ES-I3 (cell line): ENCODE measurements around the gene CNPY1.

Experiments used
- H3K36me3 ChIP-seq: 2 replicates; pipeline ENCODE4 v1.6.1; 2013; ENCODE audit warnings: mild to moderate bottlenecking, low read length, control low read depth, moderate library complexity; ENCODE audit not compliant: insufficient read depth
- H3K4me1 ChIP-seq: 2 replicates; pipeline ENCODE4 v1.6.1; 2013; ENCODE audit warnings: mild to moderate bottlenecking, control low read depth, low read length; ENCODE audit not compliant: insufficient read depth
- H3K9ac ChIP-seq: 2 replicates; pipeline ENCODE4 v1.6.1; 2013; ENCODE audit warnings: low read depth, mild to moderate bottlenecking, low read length, moderate library complexity
- H3K9me3 ChIP-seq: 2 replicates; pipeline ENCODE4 v1.6.1; 2013; ENCODE audit warnings: mild to moderate bottlenecking, low read length, moderate library complexity; ENCODE audit not compliant: control insufficient read depth, insufficient read depth

CNPY1 gene

GRCh38 chr7:155557778-155558177, 11.4 kb upstream of the CNPY1 start:
- H3K9me3 ChIP-seq: 0 out of 2 replicates have a peak, but pooled peaks cover 6% of the 10 kb centered on the region
- H3K36me3 ChIP-seq: no peaks in the 10 kb centered on the region
- no peak overlapping the region for H3K9ac ChIP-seq
- no peaks in the 10 kb centered on the region for H3K4me1 ChIP-seq

- H3K9ac ChIP-seq: no peak overlapping the region
- no peaks in the 10 kb centered on the region for H3K4me1 ChIP-seq
- no peaks in the 10 kb centered on the region for H3K36me3 ChIP-seq
- H3K9me3 ChIP-seq: 0 out of 2 replicates have a peak, but pooled peaks cover 6% of the 10 kb centered on the region
Observed at GRCh38 chr7:155556763-155557162, 10.4 kb upstream of the CNPY1 start.

GRCh38 chr7:155555116-155555695, 8.8 kb upstream of the CNPY1 start:
- Histone ChIP-seq H3K9me3 (0 out of 2 replicates have a peak, but pooled peaks cover 6% of the 10 kb centered on the region), H3K36me3 (no peaks in the 10 kb centered on the region), H3K9ac (no peak overlapping the region), H3K4me1 (no peaks in the 10 kb centered on the region)

DNA sequence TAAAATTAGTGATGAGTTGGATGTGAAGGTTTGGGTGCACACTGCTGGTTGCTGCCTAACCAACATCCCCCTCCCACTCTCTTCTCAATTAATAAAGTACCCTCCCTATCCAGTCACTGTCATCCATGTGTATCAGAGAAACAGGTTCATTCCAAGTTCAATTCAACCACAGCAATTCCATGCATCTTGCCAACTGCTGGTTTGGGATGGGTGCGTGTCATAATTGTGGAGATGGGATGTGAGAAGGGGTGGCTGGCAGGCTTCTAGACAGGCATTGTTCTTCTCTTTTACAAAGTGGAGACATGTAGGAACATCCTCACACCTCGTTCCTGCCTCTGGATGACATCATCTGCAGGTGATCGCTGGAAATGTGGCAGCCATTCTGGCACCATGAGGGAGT, 7.5 kb upstream of the CNPY1 start:
- no peak overlapping the region for H3K9ac ChIP-seq
- H3K4me1 ChIP-seq: no peaks in the 10 kb centered on the region
- H3K9me3 ChIP-seq: 0 out of 2 replicates have a peak, but pooled peaks cover 6% of the 10 kb centered on the region
- H3K36me3 ChIP-seq: no peaks in the 10 kb centered on the region

- Histone ChIP-seq H3K36me3 (no peaks in the 10 kb centered on the region), H3K4me1 (no peaks in the 10 kb centered on the region), H3K9ac (no peak overlapping the region), H3K9me3 (0 out of 2 replicates have a peak, but pooled peaks cover 6% of the 10 kb centered on the region)
Observed at GRCh38 chr7:155551785-155552611, 5.6 kb upstream of the CNPY1 start.

- H3K4me1 ChIP-seq: no peaks in the 10 kb centered on the region
- H3K36me3 ChIP-seq: no peaks in the 10 kb centered on the region
- no peak overlapping the region for H3K9ac ChIP-seq
- 0 out of 2 replicates have a peak, but pooled peaks cover 6% of the 10 kb centered on the region for H3K9me3 ChIP-seq
Observed at GRCh38 chr7:155550916-155551315, 4.6 kb upstream of the CNPY1 start.

DNA sequence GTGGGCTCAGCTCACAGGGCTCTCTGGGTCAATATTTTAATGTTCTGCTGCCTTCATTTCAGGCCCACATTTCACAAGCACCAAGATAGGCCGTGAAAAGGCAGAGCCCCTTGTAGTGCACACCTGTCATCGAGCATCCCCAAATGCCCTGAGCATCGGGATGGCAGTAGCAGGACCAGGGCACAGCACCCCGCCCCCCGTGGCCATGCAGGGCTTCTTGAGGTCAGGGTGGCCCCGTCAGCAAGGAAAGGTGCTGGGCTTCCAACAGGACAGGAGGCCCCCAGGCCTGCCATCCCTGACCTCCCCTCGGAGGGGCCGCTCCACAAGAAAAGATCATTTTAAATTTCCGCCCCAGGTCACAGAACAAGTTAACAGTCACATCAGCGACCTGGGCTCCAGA, 2.9 kb upstream of the CNPY1 start:
- Histone ChIP-seq H3K4me1 (no peaks in the 10 kb centered on the region), H3K9ac (no peak overlapping the region), H3K9me3 (0 out of 2 replicates have a peak, but pooled peaks cover 4% of the 10 kb centered on the region), H3K36me3 (no peaks in the 10 kb centered on the region)

- Histone ChIP-seq H3K9me3 (no peaks in the 10 kb centered on the region), H3K36me3 (no peaks in the 10 kb centered on the region)
Observed at GRCh38 chr7:155547161-155547791, 917 bp upstream of the CNPY1 start.

DNA sequence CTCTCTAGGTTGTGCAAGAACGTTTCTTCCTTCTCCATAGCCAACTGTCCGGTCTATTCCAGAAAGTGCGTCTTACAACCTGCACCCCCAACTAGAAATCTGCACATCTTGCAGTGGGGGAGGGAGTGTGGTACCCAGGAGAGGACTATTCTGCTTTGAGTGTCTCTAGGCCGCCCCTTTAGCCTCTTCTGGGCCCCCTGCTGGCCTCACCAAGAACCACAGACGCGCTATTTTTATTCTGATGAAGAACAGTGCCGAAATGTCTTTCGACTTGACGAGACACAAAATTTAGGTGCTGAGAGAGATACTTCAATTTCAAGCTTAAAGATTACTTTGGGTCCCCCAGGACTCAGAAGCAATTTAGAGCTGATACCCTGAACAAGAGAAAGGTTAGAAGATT, 1.0 kb downstream of the CNPY1 start:
- H3K4me1 ChIP-seq: no peaks in the 10 kb centered on the region
- no peak overlapping the region for H3K9ac ChIP-seq

More at GRCh38 chr7:155547161-155547791, 917 bp upstream of the CNPY1 start:
- Histone ChIP-seq H3K9ac (no peak overlapping the region), H3K4me1 (no peaks in the 10 kb centered on the region)

DNA sequence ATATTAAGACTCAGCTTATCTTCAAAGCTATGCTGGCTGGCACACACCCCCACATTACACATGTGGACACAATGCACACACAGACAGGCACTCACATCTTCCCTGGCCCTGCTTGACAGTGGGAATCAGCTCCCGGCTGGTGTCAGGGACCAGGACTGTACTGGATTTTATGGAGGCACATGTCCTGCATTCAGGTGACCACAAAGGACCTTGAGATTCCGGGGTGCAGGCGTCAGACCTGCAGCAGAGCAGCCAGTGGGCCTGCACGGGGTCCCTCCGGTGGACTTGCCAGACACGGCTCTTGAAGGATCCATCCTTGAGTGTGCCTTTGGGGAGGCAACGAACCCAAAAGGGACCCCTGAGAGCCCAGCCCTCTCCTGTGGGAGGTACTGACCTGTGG, 1.9 kb downstream of the CNPY1 start:
- H3K9ac ChIP-seq: no peak overlapping the region
- H3K9me3 ChIP-seq: no peaks in the 10 kb centered on the region
- H3K4me1 ChIP-seq: no peaks in the 10 kb centered on the region
- H3K36me3 ChIP-seq: no peaks in the 10 kb centered on the region

More for the DNA sequence above, 1.0 kb downstream of the CNPY1 start:
- Histone ChIP-seq H3K9me3 (no peaks in the 10 kb centered on the region), H3K36me3 (no peaks in the 10 kb centered on the region)

DNA sequence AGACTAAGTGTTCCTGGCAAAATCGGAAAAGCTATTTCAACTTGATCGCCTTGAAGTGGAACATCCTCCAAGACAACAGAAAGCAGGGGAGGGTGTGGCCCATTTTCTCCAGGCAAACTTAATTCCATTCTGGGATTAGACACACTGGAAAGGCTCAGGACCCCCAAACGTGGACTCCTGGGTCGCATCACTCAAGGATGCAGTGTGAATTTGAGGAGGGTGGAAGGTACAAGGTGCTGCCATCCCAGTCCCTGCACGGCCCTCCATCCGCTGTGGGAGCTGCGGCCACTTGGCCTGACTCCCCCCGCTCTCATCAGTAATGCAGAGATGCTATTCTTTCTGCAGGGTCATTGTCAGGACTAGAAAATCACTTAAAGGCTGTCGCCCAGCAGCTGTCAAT, 2.4 kb downstream of the CNPY1 start:
- H3K9me3 ChIP-seq: no peaks in the 10 kb centered on the region
- no peak overlapping the region for H3K9ac ChIP-seq
- no peaks in the 10 kb centered on the region for H3K4me1 ChIP-seq
- H3K36me3 ChIP-seq: no peaks in the 10 kb centered on the region

DNA sequence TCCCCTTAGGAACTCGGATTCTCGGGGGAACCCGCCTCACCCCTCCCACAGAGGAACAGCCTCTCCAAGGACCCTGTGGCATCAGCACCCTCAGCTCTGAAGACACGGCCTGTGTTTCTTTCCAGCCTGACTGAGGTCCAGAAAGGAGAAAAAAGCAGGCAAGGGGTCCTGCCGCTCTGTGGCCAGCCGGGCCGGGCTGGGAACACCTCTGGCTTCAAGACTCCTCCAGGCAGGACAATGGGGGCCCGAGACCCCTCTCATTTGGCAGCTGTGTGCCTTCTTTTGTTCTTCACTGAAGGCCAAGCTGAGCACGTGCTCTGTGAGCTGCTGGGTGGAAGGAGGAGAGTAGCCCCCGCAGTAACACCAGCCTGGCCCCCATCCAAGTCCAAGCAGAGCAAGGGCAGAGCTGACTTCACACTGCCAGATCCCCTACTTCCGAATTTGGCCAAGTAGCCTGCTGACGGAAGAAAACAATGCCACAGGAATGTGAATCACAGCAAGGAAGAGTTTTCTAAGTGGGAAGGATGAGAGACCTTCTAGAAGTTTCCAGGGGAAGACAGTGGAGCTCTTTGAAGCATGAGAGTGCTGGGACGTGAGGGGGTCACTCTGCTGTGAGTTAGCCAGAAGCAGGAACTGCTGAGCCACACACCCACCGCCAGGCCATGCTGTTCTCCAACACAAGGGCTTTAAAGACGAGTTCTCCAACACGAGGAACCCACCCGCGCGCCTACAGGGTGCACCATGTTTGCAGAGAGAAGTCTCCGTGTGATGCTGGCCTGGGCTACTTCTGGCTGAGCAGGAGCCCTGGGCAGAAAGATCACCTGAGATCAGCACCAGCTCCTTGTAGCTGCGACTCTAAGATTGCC, 3.1 kb downstream of the CNPY1 start:
- Histone ChIP-seq H3K9ac (no peak overlapping the region), H3K36me3 (no peaks in the 10 kb centered on the region), H3K9me3 (no peaks in the 10 kb centered on the region), H3K4me1 (no peaks in the 10 kb centered on the region)

DNA sequence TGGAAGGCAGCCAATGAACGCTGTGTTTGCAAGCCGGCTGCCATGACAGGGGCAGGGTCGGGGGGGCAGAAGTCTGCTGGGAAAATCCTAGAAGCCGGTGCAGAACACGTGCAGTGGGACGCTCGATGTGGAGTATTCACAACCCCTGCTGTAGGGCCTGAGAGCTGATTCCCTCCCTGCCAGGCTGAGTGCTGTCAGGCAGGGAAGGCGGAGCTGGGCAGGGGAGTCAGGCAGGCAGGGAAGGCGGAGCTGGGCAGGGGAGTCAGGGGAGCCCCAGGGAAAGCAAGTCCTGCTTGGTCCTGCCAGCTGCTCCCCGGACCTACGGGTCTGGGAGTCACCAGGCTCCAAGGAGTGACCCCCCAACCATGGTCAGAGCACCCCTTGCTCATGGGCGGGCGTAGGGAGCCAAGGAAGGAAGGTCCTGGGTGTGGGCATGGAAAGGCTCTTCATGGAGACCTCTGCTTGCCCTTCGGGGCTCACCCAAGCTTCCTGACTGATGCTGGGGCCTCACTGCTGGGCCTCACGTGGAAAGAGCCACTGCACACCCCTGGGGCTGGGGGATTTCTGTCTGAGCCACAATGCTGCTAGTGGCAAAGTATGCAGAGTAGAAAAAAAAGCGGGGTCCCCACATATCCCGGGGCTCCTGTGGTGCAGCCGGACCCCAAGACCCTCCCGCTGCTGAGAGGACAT, 4.2 kb downstream of the CNPY1 start:
- no peaks in the 10 kb centered on the region for H3K9me3 ChIP-seq
- H3K4me1 ChIP-seq: no peaks in the 10 kb centered on the region
- H3K9ac ChIP-seq: no peak overlapping the region
- H3K36me3 ChIP-seq: no peaks in the 10 kb centered on the region
